Measurements from ENCODE around the gene RAB7B. TPM values are rescaled to one million over a fixed set of nuclear protein-coding genes. Genes with fewer than 3 reads are reported as not detected.

RAB7B gene
- total and polyA plus RNA-seq, 9 of the 15 experiments (the other 6 are each of a cell fraction or from before 2014, with no cell fraction given) = 0.03 to 0.29 (median 0.07) TPM; not detected in 4

DNA sequence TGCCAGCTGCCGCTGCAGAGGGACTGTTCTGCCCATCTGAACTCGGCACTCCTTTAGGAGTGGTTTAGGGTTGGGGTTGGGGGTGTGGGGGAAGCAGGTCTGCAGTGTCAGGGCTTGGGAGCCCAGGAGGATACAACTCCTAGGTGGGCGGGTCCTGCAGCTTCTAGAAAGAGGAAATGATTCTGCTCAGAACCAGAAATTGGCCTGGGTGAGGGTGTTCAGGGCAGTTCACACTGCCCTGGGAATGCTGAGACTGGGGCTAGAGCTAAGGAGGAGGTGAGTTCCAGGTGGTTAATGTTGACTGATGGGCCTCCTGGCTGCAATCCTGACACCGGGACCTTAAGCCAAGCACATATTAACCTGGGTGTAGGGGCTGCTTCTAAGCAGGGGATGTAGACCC lies 55.2 kb downstream of the RAB7B start (continued):
- TF ChIP-seq SPI1 (IDR thresholded peaks at IDR 0.05; ENCODE audit: borderline replicate concordance, low read depth, low read length) (peak; percentile 80), KLF16 (IDR thresholded peaks at IDR 0.05) (0 out of 2 replicates have a peak, but pooled peaks have one; percentile 12)

DNA sequence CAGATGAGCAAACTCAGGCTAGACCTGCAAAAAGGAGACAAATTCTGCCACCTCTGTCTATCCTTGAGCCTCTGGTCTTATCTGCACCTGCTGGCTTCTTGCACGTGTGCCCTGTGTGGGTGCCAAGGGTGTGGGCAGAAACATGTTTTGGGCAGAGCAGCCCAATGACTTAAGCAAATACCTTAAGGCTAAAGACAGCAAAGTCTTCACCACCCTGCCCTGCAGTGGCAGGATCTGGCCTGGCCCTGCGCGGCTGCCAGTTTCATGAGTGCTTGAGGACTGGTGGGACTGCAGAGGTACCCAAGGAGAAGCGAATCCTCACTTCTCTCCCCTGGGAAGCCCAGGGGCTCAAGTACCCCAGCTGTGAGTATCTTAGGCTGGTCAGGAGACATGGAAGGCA lies 56.2 kb downstream of the RAB7B start:
- peaks cover 36% of the 10 kb centered on the region for H4K20me1 ChIP-seq (replicated peaks; ENCODE audit: control insufficient read depth, insufficient read depth, low read length)
- H3K9me3 ChIP-seq (replicated peaks; ENCODE audit: control insufficient read depth, insufficient read depth, low read depth, low read length) = no peaks in the 10 kb centered on the region
- CTCF ChIA-PET (ENCODE audit: low intra/inter-chr PET ratio) = no interaction called here
- H3K4me2 ChIP-seq (ENCODE audit: insufficient read depth, low read length) = no peak overlapping the region
- no peak for ATAC-seq
- no peak overlapping the region for H3K9ac ChIP-seq (ENCODE audit: insufficient read depth in 1 of 2, low read depth in 2 of 2, low read length in 2 of 2)
- FAIRE-seq = no peak
- intact Hi-C loops (cut with micrococcal nuclease) (no loop called here), in situ Hi-C loops (cut with MboI) (no loop called here)
- 1% methylated on average over 4 of the region's 4 CpGs for WGBS (ENCODE audit: insufficient coverage, low coverage, missing lambda C conversion rate)
- peaks cover 39 to 79% of the 10 kb centered on the region in 2 experiments for H3K27me3 ChIP-seq (ENCODE audit: control insufficient read depth in 2 of 2, insufficient read depth in 2 of 2, low read length in 2 of 2)
- no peak overlapping the region for H3K27ac ChIP-seq (ENCODE audit: extremely low read depth, low read depth, low read length)
- H3K36me3 ChIP-seq (ENCODE audit: control insufficient read depth, insufficient read depth, low read length) = no peaks in the 10 kb centered on the region
- peaks cover 7 to 10% of the 10 kb centered on the region in 2 experiments for H3K4me1 ChIP-seq (replicated peaks in 1 of 2; ENCODE audit: control insufficient read depth in 2 of 2, insufficient read depth in 2 of 2, low read length in 2 of 2)
- H2AFZ ChIP-seq (ENCODE audit: low read depth, low read length) = no peak overlapping the region
- no peaks in the 10 kb centered on the region for H3K79me2 ChIP-seq (ENCODE audit: control insufficient read depth, insufficient read depth, low read length)
- DNase-seq (ENCODE audit: extremely low read depth in 1 of 4, low spot score in 3 of 4) = no peak
- H3K4me3 ChIP-seq = no peak overlapping the region
- BruUV-seq (replicated peaks) = no TSS peak
- POLR2A ChIA-PET = interaction anchor here (0.5 to 1.7 kb wide), 3 partner anchors 10 to 654 kb away, joined by 3 to 6 read pairs (median 3); no protein-coding TSS in a partner anchor
- no peaks in the 10 kb centered on the region for H3K9me1 ChIP-seq (ENCODE audit: control insufficient read depth, insufficient read depth, low read length)
- TF ChIP-seq CSDE1 (IDR thresholded peaks at IDR 0.05) = no peak
- no peak for TF ChIP-seq ZKSCAN1 (IDR thresholded peaks at IDR 0.05; ENCODE audit: low read depth, low read length)
- TF ChIP-seq, protein P1, sequence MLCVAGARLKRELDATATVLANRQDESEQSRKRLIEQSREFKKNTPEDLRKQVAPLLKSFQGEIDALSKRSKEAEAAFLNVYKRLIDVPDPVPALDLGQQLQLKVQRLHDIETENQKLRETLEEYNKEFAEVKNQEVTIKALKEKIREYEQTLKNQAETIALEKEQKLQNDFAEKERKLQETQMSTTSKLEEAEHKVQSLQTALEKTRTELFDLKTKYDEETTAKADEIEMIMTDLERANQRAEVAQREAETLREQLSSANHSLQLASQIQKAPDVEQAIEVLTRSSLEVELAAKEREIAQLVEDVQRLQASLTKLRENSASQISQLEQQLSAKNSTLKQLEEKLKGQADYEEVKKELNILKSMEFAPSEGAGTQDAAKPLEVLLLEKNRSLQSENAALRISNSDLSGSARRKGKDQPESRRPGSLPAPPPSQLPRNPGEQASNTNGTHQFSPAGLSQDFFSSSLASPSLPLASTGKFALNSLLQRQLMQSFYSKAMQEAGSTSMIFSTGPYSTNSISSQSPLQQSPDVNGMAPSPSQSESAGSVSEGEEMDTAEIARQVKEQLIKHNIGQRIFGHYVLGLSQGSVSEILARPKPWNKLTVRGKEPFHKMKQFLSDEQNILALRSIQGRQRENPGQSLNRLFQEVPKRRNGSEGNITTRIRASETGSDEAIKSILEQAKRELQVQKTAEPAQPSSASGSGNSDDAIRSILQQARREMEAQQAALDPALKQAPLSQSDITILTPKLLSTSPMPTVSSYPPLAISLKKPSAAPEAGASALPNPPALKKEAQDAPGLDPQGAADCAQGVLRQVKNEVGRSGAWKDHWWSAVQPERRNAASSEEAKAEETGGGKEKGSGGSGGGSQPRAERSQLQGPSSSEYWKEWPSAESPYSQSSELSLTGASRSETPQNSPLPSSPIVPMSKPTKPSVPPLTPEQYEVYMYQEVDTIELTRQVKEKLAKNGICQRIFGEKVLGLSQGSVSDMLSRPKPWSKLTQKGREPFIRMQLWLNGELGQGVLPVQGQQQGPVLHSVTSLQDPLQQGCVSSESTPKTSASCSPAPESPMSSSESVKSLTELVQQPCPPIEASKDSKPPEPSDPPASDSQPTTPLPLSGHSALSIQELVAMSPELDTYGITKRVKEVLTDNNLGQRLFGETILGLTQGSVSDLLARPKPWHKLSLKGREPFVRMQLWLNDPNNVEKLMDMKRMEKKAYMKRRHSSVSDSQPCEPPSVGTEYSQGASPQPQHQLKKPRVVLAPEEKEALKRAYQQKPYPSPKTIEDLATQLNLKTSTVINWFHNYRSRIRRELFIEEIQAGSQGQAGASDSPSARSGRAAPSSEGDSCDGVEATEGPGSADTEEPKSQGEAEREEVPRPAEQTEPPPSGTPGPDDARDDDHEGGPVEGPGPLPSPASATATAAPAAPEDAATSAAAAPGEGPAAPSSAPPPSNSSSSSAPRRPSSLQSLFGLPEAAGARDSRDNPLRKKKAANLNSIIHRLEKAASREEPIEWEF (CRISPR knock-in tag; IDR thresholded peaks at IDR 0.05) = no peak
- no peak for TF ChIP-seq ZNF165 (CRISPR knock-in tag; IDR thresholded peaks at IDR 0.05; ENCODE audit: borderline replicate concordance)
- no peak for TF ChIP-seq BRF1 (IDR thresholded peaks at IDR 0.05; ENCODE audit: borderline replicate concordance, extremely low read depth, insufficient read length)
- no peak for TF ChIP-seq MAFG (tag; conservative IDR thresholded peaks at IDR 0.05)
- TF ChIP-seq, protein P2, sequence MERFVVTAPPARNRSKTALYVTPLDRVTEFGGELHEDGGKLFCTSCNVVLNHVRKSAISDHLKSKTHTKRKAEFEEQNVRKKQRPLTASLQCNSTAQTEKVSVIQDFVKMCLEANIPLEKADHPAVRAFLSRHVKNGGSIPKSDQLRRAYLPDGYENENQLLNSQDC (CRISPR knock-in tag; IDR thresholded peaks at IDR 0.05) = no peak
